DND-41 (cell line): Measurements from ENCODE around the gene GRM4.

Source experiments
- ATAC-seq: fragments of 200-7000 bp; cut with Tn5 transposase; 3 replicates; pipeline ENCODE4 v1.9.1; 2021; ENCODE audit warnings: low read depth; ENCODE audit not compliant: insufficient read depth
- DNase-seq: peaks from one replicate; pipeline ENCODE4 v3.0.0-alpha.2; 2020
- H2AFZ ChIP-seq: 2 replicates; pipeline ENCODE4 v1.6.0; 2012; ENCODE audit warnings: low read depth, low read length
- H3K27ac ChIP-seq: 2 replicates; pipeline ENCODE4 v1.5.1; 2012; ENCODE audit warnings: low read length, inconsistent platforms
- H3K27me3 ChIP-seq: fragments of 200-600 bp; sonication (generic); 2 replicates; pipeline ENCODE4 v1.6.0; 2012; ENCODE audit warnings: low read length, mild to moderate bottlenecking, inconsistent platforms; ENCODE audit not compliant: insufficient read depth, poor library complexity
- H3K36me3 ChIP-seq: 2 replicates; pipeline ENCODE4 v1.5.1; 2012; ENCODE audit warnings: low read length, inconsistent platforms; ENCODE audit not compliant: insufficient read depth
- H3K4me1 ChIP-seq: 2 replicates; pipeline ENCODE4 v1.5.1; 2012; ENCODE audit warnings: mild to moderate bottlenecking, low read length; ENCODE audit not compliant: insufficient read depth
- H3K4me2 ChIP-seq: 2 replicates; pipeline ENCODE4 v1.6.0; 2012; ENCODE audit warnings: mild to moderate bottlenecking, moderate library complexity, low read length, inconsistent platforms; ENCODE audit not compliant: insufficient read depth
- H3K4me3 ChIP-seq, 2 experiments: fragments of 200-600 bp in 1 of 2; shearing (Covaris generic) in 1 of 2; 2 replicates each; pipeline ENCODE4 v1.5.1; 2012 to 2016; ENCODE audit warnings: inconsistent platforms in 2 of 2, low read length in 2 of 2, mild to moderate bottlenecking in 2 of 2, low read depth in 1 of 2, moderate library complexity in 1 of 2
- H3K79me2 ChIP-seq: 2 replicates; pipeline ENCODE4 v1.6.0; 2012; ENCODE audit warnings: low read length, inconsistent platforms; ENCODE audit not compliant: insufficient read depth
- H3K9ac ChIP-seq: 2 replicates; pipeline ENCODE4 v1.6.0; 2012; ENCODE audit warnings: low read depth, mild to moderate bottlenecking, inconsistent platforms, low read length, moderate library complexity
- H3K9me3 ChIP-seq: 2 replicates; pipeline ENCODE4 v1.5.1; 2012; ENCODE audit warnings: low read length, moderate library complexity, mild to moderate bottlenecking, inconsistent platforms; ENCODE audit not compliant: insufficient read depth, severe bottlenecking
- H4K20me1 ChIP-seq: 2 replicates; pipeline ENCODE4 v1.6.0; 2012; ENCODE audit warnings: low read length; ENCODE audit not compliant: insufficient read depth
- EZH2 ChIP-seq: IDR thresholded peaks from 3 replicates; pipeline ENCODE4 v1.6.1; 2012; ENCODE audit warnings: borderline replicate concordance, low read depth, mild to moderate bottlenecking, moderate library complexity, low read length, inconsistent platforms; ENCODE audit not compliant: severe bottlenecking
- TF ChIP-seq, protein P1 (sequence below): IDR thresholded peaks from 2 replicates; pipeline ENCODE4 v1.5.1; 2012; ENCODE audit warnings: borderline replicate concordance, low read length, moderate library complexity, mild to moderate bottlenecking; ENCODE audit not compliant: poor library complexity, severe bottlenecking; ENCODE audit errors: extremely low read depth

GRM4 gene

DNA sequence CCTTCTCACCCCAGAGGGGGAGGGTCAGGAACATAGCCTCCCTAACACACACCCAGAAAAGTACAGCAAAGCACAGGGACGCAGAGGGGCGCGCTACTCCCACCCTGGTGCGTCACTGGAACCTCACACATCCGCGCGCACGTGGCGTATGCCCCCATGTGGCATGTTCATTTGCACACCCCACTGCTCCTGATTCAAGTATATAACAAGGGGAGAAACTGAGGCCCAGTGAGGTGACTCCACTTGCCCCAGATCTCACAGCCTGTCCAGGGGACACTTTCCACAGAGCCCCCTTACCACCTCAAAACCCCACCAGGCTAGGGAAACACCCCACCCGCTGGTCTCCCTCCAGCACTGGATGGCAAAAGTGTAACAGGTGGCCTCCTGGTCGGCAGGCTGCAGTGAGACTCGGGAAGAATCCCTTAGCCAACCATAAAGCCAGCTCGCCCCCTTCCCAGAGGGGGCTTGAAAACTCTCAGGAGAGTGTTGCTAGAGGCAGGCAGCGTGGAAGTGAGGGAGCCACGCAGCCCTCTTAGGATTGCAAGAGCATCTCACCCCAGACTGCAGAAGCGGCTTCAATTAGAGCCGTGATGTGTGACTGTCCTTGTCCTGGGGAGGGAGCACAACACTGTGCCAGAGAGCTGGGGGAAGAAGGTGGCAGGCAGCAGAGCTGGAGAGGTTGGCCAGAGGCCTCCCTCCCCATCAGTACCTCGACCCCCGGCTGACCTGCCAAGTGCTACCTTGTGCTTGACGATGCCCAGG, at the start of gene GRM4:
TSS of gene GRM4 (minus strand) at position 67 of the 762 bp plus-strand sequence. CDS start 12,591 bp downstream, outside the sequence.
- no peak within 1 kb of the TSS for H2AFZ ChIP-seq
- no peaks in the 10 kb centered on the region for H3K36me3 ChIP-seq
- H3K9me3 ChIP-seq: no peaks in the 10 kb centered on the region
- H4K20me1 ChIP-seq: peaks cover 29% of the 10 kb centered on the region; the same call in 1 of the 2 replicates
- H3K4me1 ChIP-seq: no peaks in the 10 kb centered on the region
- no peak within 1 kb of the TSS for H3K27ac ChIP-seq
- no peak within 1 kb of the TSS for H3K4me2 ChIP-seq
- H3K79me2 ChIP-seq: no peaks in the 10 kb centered on the region
- H3K4me3 ChIP-seq: no peak within 1 kb of the TSS
- TF ChIP-seq, protein P1, sequence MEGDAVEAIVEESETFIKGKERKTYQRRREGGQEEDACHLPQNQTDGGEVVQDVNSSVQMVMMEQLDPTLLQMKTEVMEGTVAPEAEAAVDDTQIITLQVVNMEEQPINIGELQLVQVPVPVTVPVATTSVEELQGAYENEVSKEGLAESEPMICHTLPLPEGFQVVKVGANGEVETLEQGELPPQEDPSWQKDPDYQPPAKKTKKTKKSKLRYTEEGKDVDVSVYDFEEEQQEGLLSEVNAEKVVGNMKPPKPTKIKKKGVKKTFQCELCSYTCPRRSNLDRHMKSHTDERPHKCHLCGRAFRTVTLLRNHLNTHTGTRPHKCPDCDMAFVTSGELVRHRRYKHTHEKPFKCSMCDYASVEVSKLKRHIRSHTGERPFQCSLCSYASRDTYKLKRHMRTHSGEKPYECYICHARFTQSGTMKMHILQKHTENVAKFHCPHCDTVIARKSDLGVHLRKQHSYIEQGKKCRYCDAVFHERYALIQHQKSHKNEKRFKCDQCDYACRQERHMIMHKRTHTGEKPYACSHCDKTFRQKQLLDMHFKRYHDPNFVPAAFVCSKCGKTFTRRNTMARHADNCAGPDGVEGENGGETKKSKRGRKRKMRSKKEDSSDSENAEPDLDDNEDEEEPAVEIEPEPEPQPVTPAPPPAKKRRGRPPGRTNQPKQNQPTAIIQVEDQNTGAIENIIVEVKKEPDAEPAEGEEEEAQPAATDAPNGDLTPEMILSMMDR: no peak
- TF ChIP-seq EZH2: no peak
- ATAC-seq (0 out of 3 replicates have a peak, but pooled peaks have one; percentile 19), DNase-seq (no peak)
- no peak within 1 kb of the TSS for H3K9ac ChIP-seq
- peaks cover 22% of the 10 kb centered on the region for H3K27me3 ChIP-seq

DNA sequence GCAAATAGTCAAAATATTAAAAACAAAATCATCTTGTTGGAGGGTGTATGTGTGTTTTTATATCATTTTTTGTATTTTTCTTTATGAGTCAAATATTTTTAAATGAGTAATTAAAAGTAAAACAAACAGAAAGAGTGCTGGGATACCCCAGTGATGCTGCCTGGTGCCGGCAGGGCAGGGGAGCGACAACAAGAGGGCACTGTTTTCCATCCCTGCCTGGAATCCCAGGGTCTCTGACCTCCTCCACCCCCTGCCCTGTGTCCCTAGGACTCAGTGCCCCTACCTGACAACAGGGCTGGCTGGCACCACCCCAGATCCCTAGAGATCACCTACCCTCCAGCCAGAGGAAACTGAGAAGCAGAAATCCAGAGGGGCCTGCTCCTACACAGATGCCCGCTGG, 48.9 kb upstream of the GRM4 start:
- H3K9me3 ChIP-seq: no peaks in the 10 kb centered on the region
- no peaks in the 10 kb centered on the region for H3K79me2 ChIP-seq
- no peak overlapping the region for H3K4me2 ChIP-seq
- no peak overlapping the region for H3K9ac ChIP-seq
- no peaks in the 10 kb centered on the region for H4K20me1 ChIP-seq
- H3K27ac ChIP-seq: no peak overlapping the region
- no peaks in the 10 kb centered on the region for H3K36me3 ChIP-seq
- H3K27me3 ChIP-seq: peaks cover 7% of the 10 kb centered on the region
- no peak overlapping the region for H2AFZ ChIP-seq
- DNase-seq (no peak), ATAC-seq (no peak)
- no peak overlapping the region for H3K4me3 ChIP-seq
- H3K4me1 ChIP-seq: peaks cover 11% of the 10 kb centered on the region
- no peak for TF ChIP-seq EZH2
- TF ChIP-seq, protein P1: peak; percentile 28

DNA sequence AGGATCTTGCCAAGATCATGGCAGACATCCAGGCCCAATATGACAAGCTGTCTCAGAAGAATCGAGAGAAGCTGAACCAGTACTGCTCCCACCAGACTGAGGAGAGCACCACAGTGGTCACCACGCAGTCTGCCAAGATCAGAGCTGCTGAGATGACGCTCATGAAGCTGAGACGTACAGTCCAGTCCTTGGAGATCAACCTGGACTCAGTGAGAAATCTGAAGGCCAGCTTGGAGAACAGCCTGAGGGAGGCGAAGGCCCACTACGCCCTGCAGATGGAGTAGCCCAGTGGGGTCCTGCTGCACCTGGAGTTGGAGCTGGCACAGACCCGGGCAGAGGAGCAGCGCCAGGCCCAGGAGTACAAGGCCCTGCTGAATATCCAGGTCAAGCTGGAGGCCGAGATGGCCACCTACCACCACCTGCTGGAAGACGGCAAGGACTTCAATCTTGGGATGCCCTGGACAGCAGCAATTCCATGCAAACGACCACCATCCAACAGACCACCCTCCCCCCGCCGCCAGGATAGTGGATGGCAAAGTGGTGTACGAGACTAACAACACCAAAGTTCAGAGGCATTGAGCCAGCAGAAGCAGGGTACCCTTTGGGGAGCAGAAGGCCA, 44.7 kb upstream of the GRM4 start:
- Histone ChIP-seq H3K79me2 (no peaks in the 10 kb centered on the region), H3K9ac (no peak overlapping the region), H3K4me2 (no peak overlapping the region), H3K36me3 (no peaks in the 10 kb centered on the region), H3K27ac (no peak overlapping the region), H3K27me3 (peaks cover 2% of the 10 kb centered on the region), H2AFZ (no peak overlapping the region), H3K4me3 (no peak overlapping the region), H4K20me1 (no peaks in the 10 kb centered on the region), H3K4me1 (no peaks in the 10 kb centered on the region), H3K9me3 (no peaks in the 10 kb centered on the region)
- ATAC-seq (no peak), DNase-seq (no peak)
- TF ChIP-seq, protein P1: no peak
- no peak for TF ChIP-seq EZH2
